GM18519 (cell line): Measurements from ENCODE around the gene EI24.
"Not testable (repeated sequence)": the region's sequence is repeated elsewhere in the genome, so short reads cannot be mapped to it uniquely, and the experiment has no call there.

Experiments
- ATAC-seq: cut with Tn5 transposase; IDR thresholded peaks from one replicate; pipeline ENCODE4 v1.9.1; 2021; ENCODE audit warnings: mild to moderate bottlenecking, moderate library complexity; ENCODE audit not compliant: unreplicated experiment, low FRiP score

Gene EI24

GRCh38 chr11:125577181-125577580, 7.9 kb downstream of the EI24 start:
- not testable (repeated sequence) for ATAC-seq

GRCh38 chr11:125578783-125579182, 9.5 kb downstream of the EI24 start:
- no peak for ATAC-seq

- ATAC-seq = no peak
These were observed 10.5 kb downstream of the EI24 start for GRCh38 chr11:125579811-125580210.

- ATAC-seq = no peak
These were observed 14.2 kb downstream of the EI24 start for GRCh38 chr11:125583496-125583895.

GRCh38 chr11:125585487-125585886, 16.2 kb downstream of the EI24 start:
- ATAC-seq = no peak

- ATAC-seq = no peak
These were observed 17.3 kb downstream of the EI24 start for GRCh38 chr11:125586623-125587022.

GRCh38 chr11:125587480-125587879, 18.2 kb downstream of the EI24 start:
- ATAC-seq = no peak

- ATAC-seq = no peak
These were observed 19.2 kb downstream of the EI24 start for GRCh38 chr11:125588505-125588904.

- ATAC-seq = peak; percentile 1
These were observed 22.5 kb downstream of the EI24 start for GRCh38 chr11:125591649-125592304.

- ATAC-seq = peak; percentile 97
These were observed 23.2 kb downstream of the EI24 start, which contains the start of gene STT3A for GRCh38 chr11:125592305-125593113. STT3A (plus strand) TSS chr11:125592852; CDS start chr11:125595916, 3,064 bp downstream.

GRCh38 chr11:125593114-125593820, 24.0 kb downstream of the EI24 start:
- no peak for ATAC-seq

GRCh38 chr11:125594958-125595357, 25.7 kb downstream of the EI24 start:
- ATAC-seq = no peak

- no peak for ATAC-seq
These were observed 31.4 kb downstream of the EI24 start for GRCh38 chr11:125600663-125601062.

- ATAC-seq = no peak
These were observed 33.9 kb downstream of the EI24 start for GRCh38 chr11:125603207-125603606.

- no peak for ATAC-seq
These were observed 36.1 kb downstream of the EI24 start for GRCh38 chr11:125605417-125605816.

- ATAC-seq = no peak
These were observed 40.3 kb downstream of the EI24 start for GRCh38 chr11:125609545-125609944.

- no peak for ATAC-seq
These were observed 49.1 kb downstream of the EI24 start for GRCh38 chr11:125618383-125618782.

GRCh38 chr11:125621995-125622394, 52.7 kb downstream of the EI24 start:
- ATAC-seq = no peak

- no peak for ATAC-seq
These were observed 53.8 kb downstream of the EI24 start for GRCh38 chr11:125623064-125623463.

GRCh38 chr11:125624756-125625213, 55.5 kb downstream of the EI24 start, which contains the start of gene CHEK1:
CHEK1 (plus strand) TSS chr11:125625163; CDS start chr11:125626769, 1,606 bp downstream.
- ATAC-seq = no peak

GRCh38 chr11:125625225-125625629, 56.0 kb downstream of the EI24 start:
- ATAC-seq = no peak
